ENCODE results near the gene PHACTR1.

GRCh38 chr6:13186861-13187260 lies 470.3 kb downstream of the PHACTR1 start:
- TF ChIP-seq EZH2 (IDR thresholded peaks at IDR 0.05; ENCODE audit: borderline replicate concordance, low read depth, low read length, poor library complexity, severe bottlenecking), result no peak
- no peak for TF ChIP-seq CTCF (conservative IDR thresholded peaks at IDR 0.05; ENCODE audit: low read depth, low read length)
